Thoracic aorta (tissue), 2 donors: ENCODE data around the gene DDR2. TPM values are rescaled to one million over a fixed set of nuclear protein-coding genes. Genes with fewer than 3 reads are reported as not detected.

ENCODE experiments used
- ATAC-seq: fragments of 150-250 bp; one replicate; pipeline ENCODE4 v1.8.0; 2017; ENCODE audit warnings: low read depth; ENCODE audit not compliant: insufficient number of reproducible peaks, low FRiP score
- DNase-seq: peaks from one replicate; pipeline ENCODE4 v3.0.0-alpha.2; 2020; ENCODE audit warnings: low spot score
- H3K27ac ChIP-seq, 2 donors: fragments of 200-600 bp; sonication (generic); 1 replicate in 1 of 2; 2 replicates in 1 of 2; pipeline ENCODE4 v1.5.1; 2016; ENCODE audit warnings: mild to moderate bottlenecking in 2 of 2, moderate library complexity in 2 of 2
- H3K27me3 ChIP-seq: fragments of 200-600 bp; sonication (generic); replicated peaks from 2 replicates; pipeline ENCODE4 v1.6.0; 2016; ENCODE audit warnings: mild to moderate bottlenecking; ENCODE audit not compliant: insufficient read depth
- H3K36me3 ChIP-seq: fragments of 200-600 bp; sonication (generic); one replicate; pipeline ENCODE4 v1.5.1; 2016
- H3K4me1 ChIP-seq, 2 donors: fragments of 200-600 bp; sonication (generic); 1 replicate in 1 of 2; 2 replicates in 1 of 2; pipeline versions ENCODE4 v1.5.1 to v1.6.0; 2016; ENCODE audit warnings: low read depth in 2 of 2, mild to moderate bottlenecking in 1 of 2; ENCODE audit not compliant: control insufficient read depth in 1 of 2
- H3K4me3 ChIP-seq: fragments of 200-600 bp; sonication (generic); 2 replicates; pipeline ENCODE4 v1.5.1; 2016; ENCODE audit warnings: mild to moderate bottlenecking
- H3K9me3 ChIP-seq: fragments of 200-600 bp; sonication (generic); 2 replicates; pipeline ENCODE4 v1.5.1; 2016
- total RNA-seq, 2 donors: library from RNA; depleted of rRNA; stranded (reverse); fragments of >200 nt; gene quantifications; one replicate each; pipeline versions ENCODE4 v1.1.0 to v1.2.3, GENCODE V29; 2016
- TF ChIP-seq, protein P1 (sequence below): fragments of 200-600 bp; sonication (generic); IDR thresholded peaks from one replicate; pipeline ENCODE4 v1.5.1; 2019; ENCODE audit warnings: antibody characterized with exemption

The DDR2 gene
- total RNA-seq, 2 donors from 2014 or later = 133 to 144 TPM

DNA sequence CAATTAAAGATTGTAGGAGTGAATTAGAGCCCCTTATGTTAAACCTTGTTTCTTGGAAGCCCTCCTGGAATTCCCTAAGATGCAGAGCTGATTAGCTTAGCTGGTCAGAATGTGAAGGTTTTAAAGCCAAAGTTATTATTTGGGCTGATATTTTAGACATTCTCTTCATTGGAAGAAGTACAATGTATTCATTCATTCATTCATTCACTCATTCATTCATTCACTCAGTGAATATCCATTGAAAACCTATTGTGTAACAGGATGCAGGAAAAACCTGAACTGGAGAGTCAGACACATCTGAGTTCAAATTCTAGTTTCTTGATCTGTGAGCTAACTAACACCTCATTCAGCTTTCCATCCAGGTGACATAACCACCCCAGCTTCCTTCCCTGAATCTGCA lies 29.7 kb downstream of the DDR2 start:
- H3K27me3 ChIP-seq = no peaks in the 10 kb centered on the region
- peaks cover 1% of the 10 kb centered on the region for H3K36me3 ChIP-seq
- no peak overlapping the region for H3K4me3 ChIP-seq
- TF ChIP-seq, protein P1, sequence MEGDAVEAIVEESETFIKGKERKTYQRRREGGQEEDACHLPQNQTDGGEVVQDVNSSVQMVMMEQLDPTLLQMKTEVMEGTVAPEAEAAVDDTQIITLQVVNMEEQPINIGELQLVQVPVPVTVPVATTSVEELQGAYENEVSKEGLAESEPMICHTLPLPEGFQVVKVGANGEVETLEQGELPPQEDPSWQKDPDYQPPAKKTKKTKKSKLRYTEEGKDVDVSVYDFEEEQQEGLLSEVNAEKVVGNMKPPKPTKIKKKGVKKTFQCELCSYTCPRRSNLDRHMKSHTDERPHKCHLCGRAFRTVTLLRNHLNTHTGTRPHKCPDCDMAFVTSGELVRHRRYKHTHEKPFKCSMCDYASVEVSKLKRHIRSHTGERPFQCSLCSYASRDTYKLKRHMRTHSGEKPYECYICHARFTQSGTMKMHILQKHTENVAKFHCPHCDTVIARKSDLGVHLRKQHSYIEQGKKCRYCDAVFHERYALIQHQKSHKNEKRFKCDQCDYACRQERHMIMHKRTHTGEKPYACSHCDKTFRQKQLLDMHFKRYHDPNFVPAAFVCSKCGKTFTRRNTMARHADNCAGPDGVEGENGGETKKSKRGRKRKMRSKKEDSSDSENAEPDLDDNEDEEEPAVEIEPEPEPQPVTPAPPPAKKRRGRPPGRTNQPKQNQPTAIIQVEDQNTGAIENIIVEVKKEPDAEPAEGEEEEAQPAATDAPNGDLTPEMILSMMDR = no peak
- no peak overlapping the region for H3K27ac ChIP-seq
- H3K4me1 ChIP-seq = peaks cover 3 to 12% of the 10 kb centered on the region in 2 donors
- ATAC-seq (no peak), DNase-seq (no peak)
- no peaks in the 10 kb centered on the region for H3K9me3 ChIP-seq

DNA sequence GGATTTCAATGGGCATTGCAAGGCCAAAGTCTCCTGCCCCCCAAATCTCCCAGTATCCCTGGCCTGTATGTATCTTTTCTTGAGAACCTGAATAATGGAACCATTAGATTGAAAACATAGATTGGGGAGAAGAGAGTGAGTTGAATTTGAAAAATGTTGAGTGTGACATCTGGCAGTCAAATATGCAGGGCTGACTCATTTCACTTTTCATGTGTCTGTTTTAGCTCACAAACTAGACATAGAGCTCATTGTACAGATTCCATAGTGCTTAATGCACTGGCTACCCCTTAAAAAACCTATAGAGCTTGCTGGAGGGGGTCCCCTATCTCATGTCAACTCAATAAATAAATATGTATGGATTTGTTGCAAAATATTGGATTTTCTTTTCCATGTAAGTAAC lies 30.8 kb downstream of the DDR2 start:
- no peak for DNase-seq
- Histone ChIP-seq H3K9me3 (no peaks in the 10 kb centered on the region), H3K27ac (no peak overlapping the region), H3K4me3 (no peak overlapping the region), H3K36me3 (no peaks in the 10 kb centered on the region), H3K4me1 (peaks cover 3 to 12% of the 10 kb centered on the region in 2 donors), H3K27me3 (no peaks in the 10 kb centered on the region)
- no peak for ATAC-seq
- TF ChIP-seq, protein P1 = no peak

DNA sequence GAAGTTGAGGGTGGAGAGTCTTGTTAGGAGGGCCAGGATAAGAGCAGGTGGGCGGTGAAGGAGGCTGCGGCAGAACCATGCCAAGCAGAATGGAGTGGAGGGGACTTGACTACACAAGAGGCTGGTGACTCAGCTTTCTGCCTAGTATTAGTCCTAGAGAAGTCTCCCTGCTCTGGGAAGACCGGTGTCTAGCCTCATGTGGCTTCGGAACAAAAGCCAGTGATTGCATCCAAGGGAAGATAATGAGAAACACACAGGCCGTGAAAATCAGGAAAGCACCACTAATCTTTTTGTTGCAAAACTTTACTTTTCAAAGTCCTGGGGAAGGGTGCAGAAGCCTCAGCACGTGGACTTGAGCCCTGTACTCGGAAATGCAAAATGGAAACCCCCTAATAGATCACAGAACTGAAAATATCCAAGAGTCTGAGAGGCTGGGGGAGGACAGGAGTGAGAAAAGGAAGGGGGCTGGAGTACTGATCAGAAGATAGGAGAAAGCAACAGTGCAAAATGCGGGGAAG lies 31.4 kb downstream of the DDR2 start:
- TF ChIP-seq, protein P1 = no peak
- ATAC-seq (no peak), DNase-seq (no peak)
- Histone ChIP-seq H3K27ac (no peak overlapping the region), H3K4me3 (no peak overlapping the region), H3K9me3 (no peaks in the 10 kb centered on the region), H3K27me3 (no peaks in the 10 kb centered on the region), H3K4me1 (peaks cover 3 to 12% of the 10 kb centered on the region in 2 donors), H3K36me3 (no peaks in the 10 kb centered on the region)

DNA sequence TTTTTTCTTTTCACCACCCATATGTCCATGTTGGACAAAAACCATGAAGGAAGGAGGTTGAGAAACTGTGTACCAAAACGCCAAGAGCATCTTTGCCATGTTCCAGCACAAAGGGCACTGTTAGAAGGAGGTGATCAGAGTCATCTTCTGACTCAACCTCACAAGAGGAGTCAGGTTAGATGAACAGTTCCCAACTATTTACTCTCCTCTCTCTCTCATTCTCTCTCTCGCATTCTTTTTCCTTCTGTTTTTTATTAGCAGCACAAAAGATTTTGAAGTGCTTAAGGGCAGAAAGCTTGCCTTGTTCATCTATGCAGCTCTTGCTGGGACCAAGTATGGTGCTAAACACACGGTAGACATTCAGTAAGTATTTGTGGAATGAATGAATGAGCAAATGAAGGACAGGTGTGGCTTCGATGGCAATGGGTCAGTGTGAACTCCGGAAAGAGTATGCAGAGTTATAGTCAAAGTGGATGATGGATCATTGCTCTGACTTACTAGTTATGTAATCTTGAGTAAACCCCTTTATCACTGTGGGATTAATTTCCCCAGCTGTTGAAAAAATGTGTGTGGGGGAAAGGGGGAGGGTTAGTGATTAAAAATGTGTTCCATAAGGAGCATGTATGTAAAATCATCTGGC lies 33.9 kb downstream of the DDR2 start:
- ATAC-seq (no peak), DNase-seq (no peak)
- peaks cover 6 to 20% of the 10 kb centered on the region in 2 donors for H3K4me1 ChIP-seq
- no peak overlapping the region for H3K27ac ChIP-seq
- no peak overlapping the region for H3K4me3 ChIP-seq
- no peaks in the 10 kb centered on the region for H3K36me3 ChIP-seq
- H3K9me3 ChIP-seq = no peaks in the 10 kb centered on the region
- TF ChIP-seq, protein P1 = no peak
- H3K27me3 ChIP-seq = no peaks in the 10 kb centered on the region

DNA sequence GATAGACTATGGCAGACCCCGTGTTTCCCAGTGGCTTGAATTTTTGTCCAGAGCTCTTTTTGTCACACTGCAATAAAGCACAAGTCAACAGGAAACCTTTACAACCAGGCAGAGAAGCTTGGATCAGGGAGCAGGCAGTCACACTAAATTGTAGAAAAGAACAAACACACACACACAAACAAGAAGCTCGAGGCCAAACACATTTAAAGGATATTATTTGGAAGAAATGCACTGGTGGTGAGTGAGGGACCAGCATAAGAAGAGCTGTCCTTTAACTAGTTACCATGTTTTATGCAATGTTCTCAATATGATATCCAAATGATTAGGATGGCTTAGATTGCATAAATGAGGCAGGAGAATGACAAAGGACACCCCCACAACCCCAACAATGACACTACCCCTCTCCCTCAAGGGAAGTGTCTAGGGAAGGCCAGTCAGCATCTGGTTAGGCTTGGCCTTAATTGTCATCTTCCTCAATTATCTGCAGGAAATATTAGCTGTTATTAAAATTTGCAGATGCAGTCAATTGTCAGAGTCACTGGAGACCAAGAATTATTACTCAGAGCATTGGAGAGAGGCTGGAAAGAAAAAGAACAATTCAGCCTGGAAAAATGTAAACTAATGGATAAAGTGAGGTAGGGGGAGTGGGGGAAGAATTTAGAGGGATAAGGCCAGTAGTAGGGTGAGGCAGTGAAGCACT lies 35.3 kb downstream of the DDR2 start:
- Histone ChIP-seq H3K36me3 (no peaks in the 10 kb centered on the region), H3K27me3 (no peaks in the 10 kb centered on the region), H3K9me3 (no peaks in the 10 kb centered on the region), H3K27ac (no peak overlapping the region), H3K4me3 (no peak overlapping the region), H3K4me1 (peaks cover 10 to 31% of the 10 kb centered on the region in 2 donors)
- TF ChIP-seq, protein P1 = no peak
- no peak for ATAC-seq
- no peak for DNase-seq
